Measurements from ENCODE around the gene CROCC2.

Gene CROCC2

DNA sequence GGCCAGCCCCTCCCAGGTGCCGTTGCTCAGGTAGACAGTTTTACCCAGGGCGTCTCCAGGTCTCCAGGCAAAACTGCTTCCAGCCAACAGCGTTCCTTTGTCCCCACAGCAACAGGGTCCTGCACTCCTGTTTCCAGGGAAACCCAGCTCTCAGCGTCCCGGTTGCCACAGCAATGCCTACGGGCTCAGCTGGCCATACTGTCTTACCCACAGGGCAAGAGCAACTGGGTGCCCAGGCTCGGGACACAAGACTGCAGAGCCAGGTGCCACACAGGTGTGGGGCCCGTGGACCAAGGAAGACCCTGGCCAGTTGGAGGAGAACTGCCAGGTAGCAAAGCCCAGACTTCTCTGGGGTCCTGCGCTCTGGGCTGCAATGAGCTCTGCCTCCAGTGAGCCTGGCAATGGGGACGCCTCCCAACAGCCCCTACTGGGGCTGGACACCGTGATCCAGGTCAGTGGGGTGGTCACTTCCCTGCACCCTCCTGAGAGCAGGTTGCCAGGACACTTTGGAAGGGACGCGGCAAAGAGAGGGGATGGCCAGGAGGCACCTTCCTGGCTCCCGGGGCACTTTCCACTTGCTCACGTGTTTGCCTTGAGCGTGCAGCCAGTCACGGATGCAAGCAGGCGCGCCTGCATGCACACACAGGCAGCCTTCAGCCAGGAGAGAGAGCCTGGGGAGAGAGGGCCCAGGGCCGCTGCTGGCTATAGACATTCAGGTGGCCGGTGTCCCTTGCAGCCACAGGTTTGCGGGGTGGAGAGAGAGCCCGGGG lies at the start of gene CROCC2:
Gene CROCC2, plus strand, starts transcription at position 196 of the 770 bp plus-strand sequence. Its CDS starts 178 bp downstream, at position 374.
- DNase-seq (ENCODE audit: low read depth): no peak

DNA sequence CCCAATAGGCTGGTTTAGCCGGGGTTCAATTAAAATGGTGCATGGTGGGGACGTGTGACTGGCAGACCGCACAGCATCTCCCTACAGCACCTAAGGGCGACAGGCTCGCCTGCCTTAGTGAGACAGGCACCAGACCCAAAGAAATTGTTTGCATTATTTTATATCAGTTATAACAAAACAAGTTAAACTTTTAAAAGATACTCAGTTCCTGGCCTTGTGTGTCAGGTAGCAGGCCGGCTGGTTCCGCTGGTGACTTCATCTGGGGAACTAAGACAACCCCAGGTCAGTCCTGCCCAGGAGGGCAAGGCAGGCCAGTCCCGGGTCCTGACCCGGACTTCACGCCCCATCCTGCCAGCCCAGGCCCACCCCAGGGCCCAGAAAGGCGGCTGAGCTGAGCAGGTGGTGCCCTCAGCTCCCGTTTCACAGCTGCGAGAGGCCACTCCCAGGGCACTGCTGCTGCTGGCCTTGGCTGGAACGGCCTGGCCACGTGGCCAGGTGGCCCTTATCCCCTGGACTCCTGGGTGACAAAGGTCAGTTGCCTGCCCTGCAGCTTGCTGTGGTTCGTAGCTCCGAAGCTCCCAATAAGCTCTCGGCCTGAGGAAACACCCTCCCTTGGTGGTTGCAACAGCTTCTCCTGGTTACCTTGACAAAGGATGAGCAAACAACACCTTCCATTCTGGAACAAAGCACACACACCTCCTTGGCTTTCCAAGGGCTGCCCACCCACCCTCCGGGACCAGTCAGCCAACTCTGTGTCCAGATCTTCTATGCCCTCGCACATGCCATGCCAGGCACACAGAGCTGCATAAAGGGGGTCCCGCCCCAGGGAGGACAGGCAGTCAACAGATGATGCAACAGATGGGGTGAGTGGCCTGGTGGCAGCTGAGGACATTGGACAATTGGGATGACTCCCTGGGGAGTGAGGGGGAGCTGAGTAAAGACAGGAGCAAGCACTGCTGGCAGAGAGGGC lies 48.8 kb upstream of the CROCC2 start:
- DNase-seq (ENCODE audit: low read depth): no peak

DNA sequence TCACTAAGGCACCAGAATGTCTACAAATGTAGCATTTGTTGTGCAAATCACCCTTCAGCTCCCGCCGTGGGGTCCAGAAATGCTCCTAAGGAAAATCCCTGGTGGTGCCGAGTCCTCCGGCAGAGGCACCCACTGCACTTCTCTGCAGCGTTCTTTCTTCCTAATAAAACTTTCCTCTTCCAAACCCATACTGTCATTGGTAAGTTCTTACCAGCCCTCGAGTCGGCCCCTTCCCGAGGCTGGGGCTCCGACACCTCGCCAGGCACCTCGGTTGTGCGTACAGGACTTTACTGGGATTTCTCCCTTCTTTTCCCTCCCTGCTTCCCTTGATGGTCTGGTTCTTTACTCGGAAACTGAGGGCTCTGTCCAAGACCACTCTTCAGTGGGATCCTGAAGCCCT lies 47.8 kb upstream of the CROCC2 start:
- DNase-seq (ENCODE audit: low read depth): no peak

DNA sequence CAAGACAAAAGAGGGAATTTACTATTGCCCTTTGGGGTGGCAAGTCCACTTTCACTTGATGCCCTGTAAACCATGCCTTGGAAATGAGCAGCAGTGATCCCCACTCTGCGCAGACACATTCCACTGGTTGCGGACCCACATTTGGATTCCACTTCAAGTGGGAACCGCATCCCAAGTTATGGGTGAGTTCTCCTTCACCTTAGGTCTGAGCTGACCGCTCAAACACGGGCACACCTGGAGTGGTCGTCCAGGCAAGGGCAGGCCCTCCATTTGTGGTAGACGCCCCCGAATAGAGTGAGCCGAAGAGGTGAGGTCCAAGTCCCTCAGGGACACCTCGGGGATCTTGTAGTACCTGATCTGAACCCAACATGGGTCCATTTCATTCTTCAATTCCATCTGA lies 47.3 kb upstream of the CROCC2 start:
- no peak for DNase-seq (ENCODE audit: low read depth)

DNA sequence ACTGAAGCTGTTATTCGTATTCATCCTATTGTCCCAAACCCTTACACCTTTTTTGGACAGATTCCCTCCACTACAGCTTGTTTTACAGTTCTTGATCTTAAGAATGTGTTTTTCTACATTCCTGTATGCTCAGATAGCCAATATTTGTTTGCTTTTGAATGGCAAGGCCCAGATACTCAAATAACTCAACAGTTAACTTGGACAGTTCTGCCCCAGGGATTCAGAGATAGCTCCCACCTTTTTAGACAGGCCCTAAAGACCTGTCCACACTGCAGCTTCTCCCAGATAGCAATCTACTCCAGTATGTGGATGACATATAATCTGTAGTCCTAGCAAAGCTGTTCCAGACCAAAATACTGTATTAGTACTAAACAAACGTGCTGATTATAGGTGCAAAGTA lies 44.6 kb upstream of the CROCC2 start:
- DNase-seq (ENCODE audit: low read depth): no peak

DNA sequence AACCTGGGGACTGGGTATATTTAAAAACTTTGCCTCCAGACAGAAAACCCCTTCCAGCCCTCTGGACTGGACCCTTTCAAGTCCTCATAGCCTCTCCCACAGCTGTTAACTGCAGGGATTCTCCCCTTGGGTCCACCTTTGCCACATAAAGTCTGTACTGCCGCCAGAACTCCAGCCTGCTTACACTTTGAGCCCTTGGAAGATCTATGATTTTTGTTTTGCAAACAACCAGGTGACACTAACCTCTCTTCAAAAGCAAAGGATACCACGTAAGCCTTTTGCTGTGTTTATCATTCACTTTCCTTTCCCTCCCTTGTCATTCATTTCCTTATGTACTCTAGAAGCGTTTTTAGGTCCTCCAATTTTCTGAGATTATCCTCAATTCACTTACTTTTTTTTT lies 41.7 kb upstream of the CROCC2 start:
- DNase-seq (ENCODE audit: low read depth): no peak

DNA sequence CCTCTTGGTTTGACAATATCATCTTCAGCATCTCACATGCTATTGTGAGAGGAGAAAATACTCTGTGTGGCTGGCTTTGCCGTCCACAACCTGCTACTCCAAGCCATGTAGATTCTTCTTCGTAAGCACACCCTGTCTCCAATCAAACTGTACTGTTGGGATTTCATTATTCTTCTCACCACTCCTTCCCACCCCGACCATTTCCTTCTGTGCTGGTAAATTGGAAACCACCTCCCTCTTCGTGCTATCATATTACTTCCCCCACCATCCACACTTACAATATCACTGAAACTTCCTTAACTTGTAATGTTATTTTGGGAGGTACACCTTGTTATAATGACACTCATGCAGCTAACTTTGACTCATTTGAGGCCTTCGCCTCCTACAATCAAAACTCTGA lies 40.7 kb upstream of the CROCC2 start:
- DNase-seq (ENCODE audit: low read depth): no peak

DNA sequence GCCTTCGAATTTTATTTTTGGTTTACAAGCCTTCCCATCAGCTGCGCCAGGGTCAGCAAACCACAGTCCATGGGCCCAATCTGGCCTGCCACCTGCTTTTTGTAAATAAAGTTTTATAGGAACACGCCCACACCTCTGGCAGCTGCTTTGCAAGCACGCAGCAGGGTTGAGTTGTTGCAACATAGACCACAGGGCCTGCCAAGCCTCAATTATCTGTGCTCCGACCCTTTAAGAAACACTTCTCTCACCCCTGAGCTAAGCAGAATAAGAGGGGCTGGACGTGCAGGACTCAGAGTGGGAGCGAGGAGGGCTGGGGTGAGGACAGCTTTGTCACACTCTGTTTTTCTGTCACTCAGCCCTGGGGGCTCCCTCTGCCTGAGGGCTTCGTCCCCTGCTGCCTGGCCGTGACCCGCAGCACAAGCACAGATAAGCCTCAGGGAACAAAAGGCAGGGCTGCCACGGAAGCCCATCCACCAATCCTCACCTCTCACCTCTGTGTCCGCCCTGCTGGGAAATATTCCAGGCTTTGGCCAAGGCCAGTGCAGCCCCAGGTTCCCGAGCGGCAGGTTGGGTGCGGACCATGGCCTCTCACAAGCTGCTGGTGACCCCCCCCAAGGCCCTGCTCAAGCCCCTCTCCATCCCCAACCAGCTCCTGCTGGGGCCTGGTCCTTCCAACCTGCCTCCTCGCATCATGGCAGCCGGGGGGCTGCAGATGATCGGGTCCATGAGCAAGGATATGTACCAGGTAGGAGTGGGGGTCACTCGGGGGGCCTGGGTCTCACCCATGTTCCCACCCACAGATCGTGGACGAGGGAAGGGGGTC lies 37.6 kb upstream of the CROCC2 start, which contains the start of gene AGXT:
Gene AGXT, plus strand, starts transcription at position 539 of the 823 bp plus-strand sequence. Its CDS starts 42 bp downstream, at position 581.
- DNase-seq (ENCODE audit: low read depth): no peak

DNA sequence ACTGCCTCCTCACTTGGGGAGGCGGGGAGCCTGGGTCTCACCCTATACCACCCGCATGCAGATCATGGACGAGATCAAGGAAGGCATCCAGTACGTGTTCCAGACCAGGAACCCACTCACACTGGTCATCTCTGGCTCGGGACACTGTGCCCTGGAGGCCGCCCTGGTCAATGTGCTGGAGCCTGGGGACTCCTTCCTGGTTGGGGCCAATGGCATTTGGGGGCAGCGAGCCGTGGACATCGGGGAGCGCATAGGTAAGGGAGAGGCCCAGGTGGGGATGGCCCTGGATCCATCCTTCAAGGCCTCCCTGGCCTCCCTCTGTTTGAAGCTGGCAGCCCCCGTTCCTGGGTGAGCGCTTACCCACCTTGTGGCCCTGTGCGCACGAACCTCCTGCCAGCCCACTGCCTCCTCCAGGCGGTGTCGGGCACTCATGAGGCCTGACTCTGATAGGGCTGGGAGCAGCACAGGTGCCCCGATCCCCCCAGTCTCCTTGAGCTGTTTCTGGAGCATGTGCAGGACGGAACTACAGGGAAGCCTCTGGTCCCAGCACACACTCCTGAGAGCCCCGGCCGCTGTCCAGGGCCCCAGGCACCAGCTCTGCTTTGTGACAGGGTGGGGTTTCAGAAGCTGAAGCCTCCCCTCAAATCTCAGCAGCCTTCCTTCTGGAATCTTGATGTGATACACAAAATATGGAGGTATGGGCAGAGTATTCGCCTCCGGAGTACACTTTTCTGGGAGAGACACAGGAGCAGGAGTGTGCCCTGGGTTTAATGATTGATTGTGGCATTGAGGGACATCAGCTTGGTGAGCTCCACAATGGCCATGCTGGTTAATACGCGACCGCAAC lies 36.8 kb upstream of the CROCC2 start:
- no peak for DNase-seq (ENCODE audit: low read depth)

DNA sequence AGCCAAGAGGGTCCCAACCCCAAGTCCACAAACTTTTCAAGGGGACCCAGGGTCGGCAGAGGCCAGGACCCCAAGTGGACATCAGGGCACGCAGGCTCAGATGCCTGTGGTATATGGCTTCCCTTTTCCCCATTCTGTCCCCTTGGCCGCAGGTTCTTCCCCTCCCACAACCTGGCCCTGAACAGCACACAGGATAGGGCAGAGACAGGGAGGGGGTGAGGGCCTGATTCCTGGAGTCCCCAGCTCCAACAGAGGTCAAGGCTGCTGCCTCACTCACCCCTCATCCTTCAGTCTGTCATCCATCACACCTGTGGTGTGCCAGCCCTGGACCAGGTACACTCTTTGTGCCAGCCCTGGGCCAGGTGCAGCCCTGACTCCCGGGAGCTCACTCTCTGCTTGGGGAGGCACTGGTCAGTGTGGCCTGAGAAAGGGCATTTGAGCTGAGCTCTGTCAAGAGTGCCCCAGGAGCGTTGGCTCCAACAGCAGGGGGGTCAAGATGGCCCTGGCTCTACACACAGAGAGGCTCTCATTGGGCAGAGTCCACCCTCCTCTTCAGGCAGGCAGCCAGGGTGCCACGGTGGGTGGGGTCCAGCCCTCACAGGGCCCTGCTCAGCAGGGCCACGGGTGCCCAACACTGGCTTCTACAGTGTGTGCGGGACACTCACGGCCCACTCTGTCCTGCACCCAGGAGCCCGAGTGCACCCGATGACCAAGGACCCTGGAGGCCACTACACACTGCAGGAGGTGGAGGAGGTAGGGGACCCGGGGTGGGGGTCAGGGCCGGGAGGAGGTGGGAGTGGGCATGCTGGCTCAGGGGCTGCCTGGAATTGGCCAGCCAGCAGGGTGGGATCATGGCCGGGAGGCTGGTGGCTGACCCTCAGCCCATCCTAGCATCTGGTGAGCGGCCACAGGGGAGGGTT lies 35.9 kb upstream of the CROCC2 start:
- no peak for DNase-seq (ENCODE audit: low read depth)

DNA sequence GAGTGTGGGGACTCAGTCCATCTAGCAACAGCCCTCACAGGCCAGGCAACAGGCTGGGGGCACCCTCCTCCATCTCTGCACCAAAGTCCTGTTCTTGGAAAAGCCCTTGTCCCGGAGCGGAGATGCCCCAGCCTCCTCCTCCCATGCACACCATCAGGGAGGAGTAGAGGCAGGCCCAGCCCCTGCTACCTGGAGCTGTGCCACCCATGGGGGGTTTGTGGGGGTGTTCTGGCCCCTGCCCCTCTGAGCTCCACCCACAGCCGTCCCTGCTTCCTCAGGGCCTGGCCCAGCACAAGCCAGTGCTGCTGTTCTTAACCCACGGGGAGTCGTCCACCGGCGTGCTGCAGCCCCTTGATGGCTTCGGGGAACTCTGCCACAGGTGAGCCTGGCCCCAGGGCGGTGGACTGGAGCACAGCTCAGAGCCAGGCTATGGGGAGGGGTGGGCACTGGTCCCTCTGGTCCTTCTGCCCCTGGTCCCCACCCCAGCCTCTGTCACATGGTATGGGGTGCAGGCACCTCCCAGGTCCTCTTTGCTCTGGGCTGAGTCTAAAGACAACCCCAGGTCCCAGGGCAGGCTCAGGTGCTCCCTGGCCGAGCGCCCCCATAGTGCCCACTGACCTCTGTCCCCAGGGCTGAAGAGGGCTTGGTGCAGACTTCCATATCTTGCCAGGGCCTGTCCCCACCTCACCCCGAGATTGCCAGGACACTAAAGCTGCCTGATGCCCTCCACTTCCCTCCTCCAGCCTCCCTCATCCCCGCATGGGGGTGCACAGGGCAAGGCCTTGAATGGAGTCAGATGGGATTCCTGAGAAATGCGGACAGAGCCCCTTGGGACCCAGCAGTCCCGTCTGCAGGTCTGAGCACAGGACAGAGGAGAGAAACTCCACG lies 34.8 kb upstream of the CROCC2 start:
- no peak for DNase-seq (ENCODE audit: low read depth)

DNA sequence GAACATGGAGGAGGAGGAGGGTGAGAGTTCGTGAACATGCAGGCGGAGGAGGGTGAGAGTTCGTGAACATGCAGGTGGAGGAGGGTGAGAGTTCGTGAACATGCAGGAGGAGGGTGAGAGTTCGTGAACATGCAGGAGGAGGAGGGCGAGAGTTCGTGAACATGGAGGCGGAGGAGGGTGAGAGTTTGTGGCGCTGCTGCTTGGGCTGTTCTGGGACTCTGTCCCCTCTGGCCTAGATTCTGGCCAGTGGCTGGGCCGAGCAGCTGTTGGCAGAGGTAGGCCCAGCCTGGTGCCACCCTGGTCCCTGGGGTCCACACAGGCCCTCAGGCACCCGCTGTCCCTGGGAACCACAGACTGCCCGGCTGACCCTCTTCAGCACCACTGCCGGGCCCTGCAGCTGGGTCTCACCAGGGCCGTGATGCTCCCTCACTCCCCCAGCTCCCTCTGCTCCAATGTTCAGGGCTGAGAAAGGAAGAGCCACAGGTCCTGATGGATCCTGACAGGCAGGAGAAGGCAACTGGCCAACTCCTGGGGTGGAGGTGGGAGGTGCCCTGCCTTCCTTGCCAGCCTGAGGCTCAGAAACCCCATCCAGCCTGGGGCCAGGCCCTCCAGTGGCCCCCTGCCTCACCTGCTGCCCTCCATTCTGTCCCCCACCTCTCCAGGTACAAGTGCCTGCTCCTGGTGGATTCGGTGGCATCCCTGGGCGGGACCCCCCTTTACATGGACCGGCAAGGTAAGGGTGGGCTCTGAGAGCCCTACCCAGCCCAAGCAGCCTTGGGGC lies 33.6 kb upstream of the CROCC2 start:
- DNase-seq (ENCODE audit: low read depth): no peak

DNA sequence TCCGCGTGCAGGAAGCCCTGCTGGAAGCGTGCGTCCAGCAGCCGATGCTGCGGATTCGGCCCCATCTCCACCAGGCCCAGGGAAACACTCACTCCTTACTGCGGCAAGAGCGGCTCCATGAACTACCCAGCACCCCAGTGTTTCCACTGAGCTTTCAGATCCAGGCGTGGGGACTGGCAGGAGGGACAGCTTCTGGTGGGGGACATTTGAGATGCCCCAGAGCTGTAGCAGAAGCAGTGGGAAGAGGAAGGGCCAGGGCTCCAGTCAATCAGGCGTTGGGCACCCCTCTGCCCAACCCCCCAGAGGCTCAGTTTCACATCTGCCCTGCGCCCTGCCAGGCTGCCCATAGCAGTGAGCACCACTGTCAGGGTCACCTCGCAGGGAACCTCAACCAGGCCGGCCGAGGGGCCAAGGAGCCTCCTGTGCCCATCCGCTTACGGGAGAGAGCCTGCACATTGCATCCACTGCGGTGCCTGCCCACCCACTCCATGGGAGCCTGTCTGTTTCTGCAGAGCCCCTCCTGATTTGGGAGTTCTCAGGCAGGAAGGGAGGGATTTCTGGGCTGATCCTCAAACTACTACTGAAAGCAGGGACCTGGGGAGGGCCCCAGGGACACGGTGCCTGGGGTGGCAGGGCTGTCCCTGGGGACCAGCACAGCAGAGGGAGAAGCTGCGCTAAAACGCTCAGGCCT lies 32.9 kb upstream of the CROCC2 start:
- no peak for DNase-seq (ENCODE audit: low read depth)

DNA sequence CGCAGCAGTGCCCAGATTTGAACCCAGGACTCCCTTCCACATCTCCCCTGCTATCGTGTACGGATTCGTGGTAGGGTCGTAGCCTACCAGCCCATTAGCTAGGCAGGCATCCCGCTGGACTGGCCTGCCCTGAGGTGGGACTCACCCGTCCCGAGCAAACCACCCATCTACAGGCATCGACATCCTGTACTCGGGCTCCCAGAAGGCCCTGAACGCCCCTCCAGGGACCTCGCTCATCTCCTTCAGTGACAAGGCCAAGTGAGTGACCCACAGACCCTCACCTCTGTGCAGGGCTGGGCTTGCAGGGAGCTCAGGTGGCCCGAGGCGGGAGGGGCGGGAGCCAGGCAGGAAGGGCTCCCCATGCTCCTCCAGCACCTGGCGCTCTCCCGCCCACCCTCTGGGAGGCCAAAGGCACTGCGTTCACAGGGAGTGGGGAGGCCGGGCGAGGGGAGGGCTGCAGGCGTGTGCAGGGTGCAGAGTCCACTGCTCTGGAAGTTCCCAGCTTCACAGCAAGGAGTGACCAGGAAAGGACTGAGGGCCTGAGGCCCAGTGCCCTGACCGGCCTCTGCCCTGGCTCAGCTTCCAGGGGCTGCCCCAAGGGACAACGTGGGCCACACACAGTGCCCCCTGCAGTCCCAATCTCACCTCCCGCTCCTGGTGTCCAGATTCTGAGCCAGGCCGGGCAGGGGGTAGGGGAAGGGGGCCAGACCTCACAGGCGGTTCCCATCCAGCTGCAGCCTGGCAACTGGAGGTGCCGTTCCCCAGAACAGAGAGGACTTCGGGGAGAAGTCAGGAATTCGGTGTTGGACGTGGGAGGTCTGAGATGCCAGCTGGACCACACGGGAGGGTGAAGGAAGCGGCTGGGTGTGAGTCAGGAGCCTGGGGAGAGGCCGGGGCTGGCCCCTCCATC lies 32.1 kb upstream of the CROCC2 start:
- DNase-seq (ENCODE audit: low read depth): no peak

DNA sequence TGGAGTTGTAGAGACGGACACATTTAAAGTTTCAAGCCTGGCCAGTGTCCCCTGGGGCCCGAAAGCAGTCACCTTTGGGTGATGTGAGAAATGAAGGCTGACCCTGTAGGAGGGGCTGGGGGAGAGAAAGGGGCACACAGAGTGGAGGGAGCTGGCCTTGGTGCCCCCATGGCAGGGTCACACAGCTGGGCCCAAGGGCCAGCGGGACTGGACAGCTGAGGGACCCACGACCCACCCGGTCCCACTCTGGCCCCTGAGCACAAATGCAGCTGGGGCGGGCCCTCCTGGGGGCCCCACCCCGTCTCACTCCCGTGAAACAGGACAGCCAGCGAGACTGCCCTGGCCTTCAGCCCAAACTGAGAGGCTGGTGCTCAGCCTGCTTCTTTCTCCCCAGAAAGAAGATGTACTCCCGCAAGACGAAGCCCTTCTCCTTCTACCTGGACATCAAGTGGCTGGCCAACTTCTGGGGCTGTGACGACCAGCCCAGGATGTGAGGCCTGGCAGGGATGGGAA lies 31.4 kb upstream of the CROCC2 start:
- no peak for DNase-seq (ENCODE audit: low read depth)
